ENCODE measurements around the gene POU3F3.

The POU3F3 gene

GRCh38 chr2:104847586-104848160 is 6.2 kb upstream of the POU3F3 start:
- no peak for DNase-seq (ENCODE audit: low read depth)

GRCh38 chr2:104848526-104848925 is 5.4 kb upstream of the POU3F3 start:
- no peak for DNase-seq (ENCODE audit: low read depth)

- no peak for DNase-seq (ENCODE audit: low read depth)
Observed at GRCh38 chr2:104849101-104849500, 4.8 kb upstream of the POU3F3 start.

GRCh38 chr2:104849618-104850141 is 4.2 kb upstream of the POU3F3 start:
- peak; percentile 73 for DNase-seq (ENCODE audit: low read depth)

- no peak for DNase-seq (ENCODE audit: low read depth)
Observed at GRCh38 chr2:104850361-104851290, 3.3 kb upstream of the POU3F3 start.

GRCh38 chr2:104851291-104852089 is 2.4 kb upstream of the POU3F3 start:
- no peak for DNase-seq (ENCODE audit: low read depth)

- DNase-seq (ENCODE audit: low read depth): no peak
Observed at GRCh38 chr2:104852090-104852666, 1.7 kb upstream of the POU3F3 start.

- no peak for DNase-seq (ENCODE audit: low read depth)
Observed at GRCh38 chr2:104854498-104855220, 744 bp downstream of the POU3F3 start.

GRCh38 chr2:104855221-104856085 is 1.5 kb downstream of the POU3F3 start:
- DNase-seq (ENCODE audit: low read depth): no peak

GRCh38 chr2:104856086-104856972 is 2.4 kb downstream of the POU3F3 start:
- DNase-seq (ENCODE audit: low read depth): no peak

GRCh38 chr2:104856973-104857261 is 3.0 kb downstream of the POU3F3 start:
- no peak for DNase-seq (ENCODE audit: low read depth)

GRCh38 chr2:104857262-104858005 is 3.5 kb downstream of the POU3F3 start:
- DNase-seq (ENCODE audit: low read depth): no peak

- no peak for DNase-seq (ENCODE audit: low read depth)
Observed at GRCh38 chr2:104858006-104858978, 4.4 kb downstream of the POU3F3 start.

- DNase-seq (ENCODE audit: low read depth): no peak
Observed at GRCh38 chr2:104859291-104859765, 5.4 kb downstream of the POU3F3 start.

GRCh38 chr2:104859766-104860450 is 6.0 kb downstream of the POU3F3 start:
- no peak for DNase-seq (ENCODE audit: low read depth)

GRCh38 chr2:104860451-104860790 is 6.5 kb downstream of the POU3F3 start:
- DNase-seq (ENCODE audit: low read depth): no peak
